ENCODE measurements around the gene DDX59. TPM values are rescaled to one million over a fixed set of nuclear protein-coding genes. Genes with fewer than 3 reads are reported as not detected.

DDX59 gene
- polyA plus RNA-seq, 1 experiment: 15.0 TPM

GRCh38 chr1:200708161-200708560 lies 38.5 kb upstream of the DDX59 start:
- no peak for TF ChIP-seq CTCF (IDR thresholded peaks at IDR 0.05; ENCODE audit: low read depth, low read length)
- no peak overlapping the region for H3K27ac ChIP-seq (ENCODE audit: low read depth, low read length)
- no peaks in the 10 kb centered on the region for H3K27me3 ChIP-seq (ENCODE audit: control insufficient read depth, insufficient read depth, low read length)
- ChIA-PET CTCF (no interaction called here), POLR2A (interaction anchor here (1.0 kb wide), 1 partner anchor 38 kb away, joined by 3 read pairs; the partner anchor contains the start of gene DDX59)
- no peaks in the 10 kb centered on the region for H3K9me3 ChIP-seq (ENCODE audit: control insufficient read depth, insufficient read depth, low read length)
- H3K4me3 ChIP-seq (ENCODE audit: low read depth, low read length): no peak overlapping the region
- DNase-seq (ENCODE audit: low read depth, low spot score): no peak

- POLR2A ChIA-PET: no interaction called here
- Histone ChIP-seq H3K4me3 (ENCODE audit: low read depth, low read length) (no peak overlapping the region), H3K9me3 (ENCODE audit: control insufficient read depth, insufficient read depth, low read length) (no peaks in the 10 kb centered on the region), H3K27me3 (ENCODE audit: control insufficient read depth, insufficient read depth, low read length) (no peaks in the 10 kb centered on the region), H3K27ac (ENCODE audit: low read depth, low read length) (no peak overlapping the region)
- DNase-seq (ENCODE audit: low read depth, low spot score): no peak
- TF ChIP-seq CTCF (IDR thresholded peaks at IDR 0.05; ENCODE audit: low read depth, low read length): no peak
- CTCF ChIA-PET: no interaction called here
Measured at GRCh38 chr1:200707116-200707515, 37.4 kb upstream of the DDX59 start.

GRCh38 chr1:200706111-200706814 lies 36.6 kb upstream of the DDX59 start:
- H3K9me3 ChIP-seq (ENCODE audit: control insufficient read depth, insufficient read depth, low read length): no peaks in the 10 kb centered on the region
- no peak overlapping the region for H3K4me3 ChIP-seq (ENCODE audit: low read depth, low read length)
- TF ChIP-seq CTCF (IDR thresholded peaks at IDR 0.05; ENCODE audit: low read depth, low read length): no peak
- CTCF ChIA-PET: interaction anchor here (0.6 kb wide), 1 partner anchor 12 kb away, joined by 3 read pairs; no protein-coding TSS in a partner anchor
- POLR2A ChIA-PET: no interaction called here
- no peaks in the 10 kb centered on the region for H3K27me3 ChIP-seq (ENCODE audit: control insufficient read depth, insufficient read depth, low read length)
- no peak overlapping the region for H3K27ac ChIP-seq (ENCODE audit: low read depth, low read length)
- DNase-seq (ENCODE audit: low read depth, low spot score): no peak

- ChIA-PET POLR2A (no interaction called here), CTCF (no interaction called here)
- H3K27me3 ChIP-seq (ENCODE audit: control insufficient read depth, insufficient read depth, low read length): no peaks in the 10 kb centered on the region
- no peak for DNase-seq (ENCODE audit: low read depth, low spot score)
- TF ChIP-seq CTCF (IDR thresholded peaks at IDR 0.05; ENCODE audit: low read depth, low read length): no peak
- no peak overlapping the region for H3K4me3 ChIP-seq (ENCODE audit: low read depth, low read length)
- no peak overlapping the region for H3K27ac ChIP-seq (ENCODE audit: low read depth, low read length)
- H3K9me3 ChIP-seq (ENCODE audit: control insufficient read depth, insufficient read depth, low read length): no peaks in the 10 kb centered on the region
Measured at GRCh38 chr1:200704986-200705500, 35.3 kb upstream of the DDX59 start.

GRCh38 chr1:200699871-200700270 lies 30.2 kb upstream of the DDX59 start:
- CTCF ChIA-PET: interaction anchor here (1.2 kb wide), 1 partner anchor 104 kb away, joined by 3 read pairs; no protein-coding TSS in a partner anchor
- H3K27me3 ChIP-seq (ENCODE audit: control insufficient read depth, insufficient read depth, low read length): no peaks in the 10 kb centered on the region
- POLR2A ChIA-PET: interaction anchor here (0.9 to 1.4 kb wide), 2 partner anchors 30 to 38 kb away, joined by 3 to 6 read pairs; partner anchors contain the start of gene DDX59
- DNase-seq (ENCODE audit: low read depth, low spot score): peak; percentile 54
- H3K9me3 ChIP-seq (ENCODE audit: control insufficient read depth, insufficient read depth, low read length): no peaks in the 10 kb centered on the region
- no peak overlapping the region for H3K27ac ChIP-seq (ENCODE audit: low read depth, low read length)
- H3K4me3 ChIP-seq (ENCODE audit: low read depth, low read length): no peak overlapping the region
- no peak for TF ChIP-seq CTCF (IDR thresholded peaks at IDR 0.05; ENCODE audit: low read depth, low read length)
